Activated CD4-positive, alpha-beta T cell treated with anti-CD3 and anti-CD28 coated beads for 24 hours (primary cell): ENCODE measurements around the gene DPCD.
A peak's percentile ranks its signal among the peaks of the same experiment; 100 is the strongest.

Experiments
- DNase-seq, 2 donors: peaks; one replicate each; pipeline ENCODE4 v3.0.0-alpha.2; 2020; ENCODE audit warnings: low read depth in 2 of 2

Gene DPCD

GRCh38 chr10:101567165-101568006, 20.7 kb upstream of the DPCD start:
- no peak for DNase-seq

- no peak for DNase-seq
Observed at GRCh38 chr10:101568054-101568745, 19.9 kb upstream of the DPCD start.

- no peak for DNase-seq
Observed at GRCh38 chr10:101569323-101569621, 18.8 kb upstream of the DPCD start.

GRCh38 chr10:101569622-101570427, 18.3 kb upstream of the DPCD start:
- DNase-seq = peak; percentile 77 to 78

- DNase-seq = no peak
Observed at GRCh38 chr10:101570428-101571270, 17.5 kb upstream of the DPCD start.

GRCh38 chr10:101571271-101571925, 16.7 kb upstream of the DPCD start:
- DNase-seq = no peak

GRCh38 chr10:101572126-101572525, 16.0 kb upstream of the DPCD start:
- no peak for DNase-seq

- DNase-seq = no peak
Observed at GRCh38 chr10:101572785-101573184, 15.3 kb upstream of the DPCD start.

- no peak for DNase-seq
Observed at GRCh38 chr10:101573885-101574753, 14.0 kb upstream of the DPCD start.

- DNase-seq = no peak
Observed at GRCh38 chr10:101575091-101575490, 13.0 kb upstream of the DPCD start.

- DNase-seq = no peak
Observed at GRCh38 chr10:101575580-101576210, 12.4 kb upstream of the DPCD start.

GRCh38 chr10:101576211-101576863, 11.8 kb upstream of the DPCD start:
- DNase-seq = no peak

- DNase-seq = no peak
Observed at GRCh38 chr10:101577121-101577871, 10.8 kb upstream of the DPCD start.

- DNase-seq = no peak
Observed at GRCh38 chr10:101578192-101578591, 9.9 kb upstream of the DPCD start.

GRCh38 chr10:101578803-101579515, 9.2 kb upstream of the DPCD start:
- no peak for DNase-seq

GRCh38 chr10:101579516-101579870, 8.6 kb upstream of the DPCD start:
- no peak for DNase-seq

- no peak for DNase-seq
Observed at GRCh38 chr10:101580486-101581399, 7.4 kb upstream of the DPCD start.
